ENCODE measurements around the gene SH3YL1. TPM values are rescaled to one million over a fixed set of nuclear protein-coding genes. Genes with fewer than 3 reads are reported as not detected.
A peak's percentile ranks its signal among the peaks of the same experiment; 100 is the strongest.
"Not testable (repeated sequence)": the region's sequence is repeated elsewhere in the genome, so short reads cannot be mapped to it uniquely, and the experiment has no call there.

SH3YL1 gene
- total RNA-seq, 1 donor from 2014 or later = 61.4 TPM

DNA sequence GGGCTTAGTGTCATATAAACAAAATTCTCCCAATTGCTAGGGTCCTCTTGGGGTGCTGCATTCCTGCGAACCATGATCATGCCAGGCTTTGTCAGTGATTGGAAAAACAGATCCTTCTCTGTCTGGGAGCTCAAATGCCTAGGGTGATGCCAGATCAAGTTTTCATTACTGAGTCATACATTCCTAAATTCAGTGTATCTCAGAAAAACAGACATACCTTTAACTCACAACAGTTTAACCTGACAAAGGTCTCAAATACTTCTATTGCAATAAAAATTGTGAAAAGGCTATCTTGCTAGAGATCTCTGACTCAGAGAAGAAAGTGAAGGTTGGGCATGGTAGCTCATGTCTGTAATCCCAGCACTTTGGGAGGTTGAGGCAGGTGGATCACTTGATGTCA is 86.9 kb downstream of the SH3YL1 start:
- TF ChIP-seq, protein P1, sequence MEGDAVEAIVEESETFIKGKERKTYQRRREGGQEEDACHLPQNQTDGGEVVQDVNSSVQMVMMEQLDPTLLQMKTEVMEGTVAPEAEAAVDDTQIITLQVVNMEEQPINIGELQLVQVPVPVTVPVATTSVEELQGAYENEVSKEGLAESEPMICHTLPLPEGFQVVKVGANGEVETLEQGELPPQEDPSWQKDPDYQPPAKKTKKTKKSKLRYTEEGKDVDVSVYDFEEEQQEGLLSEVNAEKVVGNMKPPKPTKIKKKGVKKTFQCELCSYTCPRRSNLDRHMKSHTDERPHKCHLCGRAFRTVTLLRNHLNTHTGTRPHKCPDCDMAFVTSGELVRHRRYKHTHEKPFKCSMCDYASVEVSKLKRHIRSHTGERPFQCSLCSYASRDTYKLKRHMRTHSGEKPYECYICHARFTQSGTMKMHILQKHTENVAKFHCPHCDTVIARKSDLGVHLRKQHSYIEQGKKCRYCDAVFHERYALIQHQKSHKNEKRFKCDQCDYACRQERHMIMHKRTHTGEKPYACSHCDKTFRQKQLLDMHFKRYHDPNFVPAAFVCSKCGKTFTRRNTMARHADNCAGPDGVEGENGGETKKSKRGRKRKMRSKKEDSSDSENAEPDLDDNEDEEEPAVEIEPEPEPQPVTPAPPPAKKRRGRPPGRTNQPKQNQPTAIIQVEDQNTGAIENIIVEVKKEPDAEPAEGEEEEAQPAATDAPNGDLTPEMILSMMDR (conservative IDR thresholded peaks at IDR 0.05) = no peak
- H3K27me3 Mint-ChIP-seq = peaks cover 28% of the 10 kb centered on the region
- no peak overlapping the region for H3K4me3 Mint-ChIP-seq
- H3K36me3 Mint-ChIP-seq = no peaks in the 10 kb centered on the region
- peaks cover 6% of the 10 kb centered on the region for H3K4me1 Mint-ChIP-seq (ENCODE audit: unreplicated experiment)
- H3K27ac Mint-ChIP-seq = no peak overlapping the region
- no peaks in the 10 kb centered on the region for H3K9me3 Mint-ChIP-seq
- DNase-seq (ENCODE audit: extremely low spot score, unreplicated experiment) = no peak

- TF ChIP-seq, protein P1 (conservative IDR thresholded peaks at IDR 0.05) = no peak
- DNase-seq (ENCODE audit: extremely low spot score, unreplicated experiment) = no peak
- H3K4me1 Mint-ChIP-seq (ENCODE audit: unreplicated experiment) = peaks cover 6% of the 10 kb centered on the region
- H3K4me3 Mint-ChIP-seq = no peak overlapping the region
- H3K36me3 Mint-ChIP-seq = no peaks in the 10 kb centered on the region
- no peaks in the 10 kb centered on the region for H3K9me3 Mint-ChIP-seq
- H3K27me3 Mint-ChIP-seq = peaks cover 28% of the 10 kb centered on the region
- no peak overlapping the region for H3K27ac Mint-ChIP-seq
These were observed 87.7 kb downstream of the SH3YL1 start for GRCh38 chr2:175880-176820.

- Mint-ChIP-seq H3K9me3 (no peaks in the 10 kb centered on the region), H3K4me3 (no peak overlapping the region), H3K36me3 (no peaks in the 10 kb centered on the region), H3K27ac (no peak overlapping the region), H3K27me3 (peaks cover 30% of the 10 kb centered on the region), H3K4me1 (ENCODE audit: unreplicated experiment) (peaks cover 6% of the 10 kb centered on the region)
- DNase-seq (ENCODE audit: extremely low spot score, unreplicated experiment) = no peak
- TF ChIP-seq, protein P1 (conservative IDR thresholded peaks at IDR 0.05) = no peak
These were observed 88.6 kb downstream of the SH3YL1 start for GRCh38 chr2:175161-175786.

GRCh38 chr2:172120-172519 is 91.7 kb downstream of the SH3YL1 start:
- not testable (repeated sequence) for H3K36me3 Mint-ChIP-seq; H3K9me3 Mint-ChIP-seq; DNase-seq (ENCODE audit: extremely low spot score, unreplicated experiment); H3K4me3 Mint-ChIP-seq; H3K4me1 Mint-ChIP-seq (ENCODE audit: unreplicated experiment); H3K27ac Mint-ChIP-seq
- peaks cover 22% of the 10 kb centered on the region for H3K27me3 Mint-ChIP-seq
- TF ChIP-seq, protein P1 (conservative IDR thresholded peaks at IDR 0.05) = peak; percentile 52

DNA sequence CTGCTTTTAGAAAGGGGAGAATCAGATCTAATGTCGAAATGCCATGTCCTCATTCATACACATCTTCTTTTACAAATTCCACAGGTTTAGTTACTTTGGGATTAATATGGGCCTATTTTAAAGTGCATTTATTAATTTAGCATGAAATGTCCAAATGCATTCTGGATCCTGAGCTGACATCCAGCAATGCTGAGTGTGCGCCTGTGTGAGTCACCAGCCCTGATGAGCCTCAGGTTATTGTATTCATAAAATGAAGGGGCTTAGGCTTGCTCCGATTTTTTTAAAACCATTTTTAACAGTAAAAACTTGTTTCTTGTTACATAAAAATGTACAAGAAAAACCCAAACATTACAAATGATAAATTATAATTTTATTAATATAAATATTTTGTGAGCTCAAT is 94.1 kb downstream of the SH3YL1 start:
- Mint-ChIP-seq H3K4me3 (no peak overlapping the region), H3K36me3 (no peaks in the 10 kb centered on the region), H3K27me3 (peaks cover 6% of the 10 kb centered on the region), H3K4me1 (ENCODE audit: unreplicated experiment) (no peaks in the 10 kb centered on the region), H3K27ac (no peak overlapping the region), H3K9me3 (no peaks in the 10 kb centered on the region)
- no peak for DNase-seq (ENCODE audit: extremely low spot score, unreplicated experiment)
- TF ChIP-seq, protein P1 (conservative IDR thresholded peaks at IDR 0.05) = no peak

Other genes with a start within 250 kb of the SH3YL1 start
- gene FAM110C, start 217.5 kb downstream of the SH3YL1 start, total RNA-seq (ENCODE audit: low replicate concordance) = 2.3 and 2.6 TPM in 2 replicates
- 121 and 124 TPM in 2 replicates for gene ACP1, start 915 bp upstream of the SH3YL1 start, total RNA-seq (ENCODE audit: low replicate concordance)
- 3.5 and 10.6 TPM in 2 replicates for gene ALKAL2, start 24.1 kb upstream of the SH3YL1 start, total RNA-seq (ENCODE audit: low replicate concordance)

Measured in type B pancreatic cell (in vitro differentiated cells).